Astrocyte of the cerebellum (primary cell): ENCODE data around the gene CHRDL1.

Experiments used
- DNase-seq: peaks from one replicate; pipeline ENCODE4 v3.0.0-alpha.2; 2011; ENCODE audit warnings: low read depth
- H3K4me3 ChIP-seq: 2 replicates; pipeline ENCODE4 v1.5.1; 2011; ENCODE audit warnings: mild to moderate bottlenecking, low read depth, low read length, moderate library complexity
- in situ Hi-C: cut with HindIII; loops from 2 replicates; pipeline ENCODE4 v1.10.0; 2017; ENCODE audit warnings: low sequenced_read_pairs
- TF ChIP-seq, protein P1 (sequence below): IDR thresholded peaks from 2 replicates; pipeline ENCODE4 v1.5.1; 2012; ENCODE audit warnings: low read length, low read depth, moderate library complexity, mild to moderate bottlenecking; ENCODE audit errors: missing control alignments

Gene CHRDL1

DNA sequence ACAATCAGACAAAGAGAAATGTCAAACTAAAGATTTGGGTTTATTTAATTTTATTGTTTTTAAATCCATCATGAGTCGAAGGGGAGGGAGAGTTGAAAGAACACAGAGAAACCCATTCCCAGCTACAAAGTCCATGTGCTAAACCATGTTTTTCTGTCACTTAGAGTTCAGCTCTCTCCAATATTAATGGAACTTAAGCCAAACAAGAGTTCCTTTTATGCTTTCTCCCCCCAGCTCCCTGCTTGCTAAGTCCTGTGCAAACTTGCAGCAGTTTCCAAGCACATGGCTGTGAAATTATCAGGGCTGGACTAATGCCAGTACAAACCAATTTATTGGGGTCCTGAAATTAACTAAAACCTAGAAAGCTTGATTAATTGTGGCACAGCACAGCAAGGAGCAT lies 9.7 kb upstream of the CHRDL1 start:
- in situ Hi-C loops, result no loop called here

DNA sequence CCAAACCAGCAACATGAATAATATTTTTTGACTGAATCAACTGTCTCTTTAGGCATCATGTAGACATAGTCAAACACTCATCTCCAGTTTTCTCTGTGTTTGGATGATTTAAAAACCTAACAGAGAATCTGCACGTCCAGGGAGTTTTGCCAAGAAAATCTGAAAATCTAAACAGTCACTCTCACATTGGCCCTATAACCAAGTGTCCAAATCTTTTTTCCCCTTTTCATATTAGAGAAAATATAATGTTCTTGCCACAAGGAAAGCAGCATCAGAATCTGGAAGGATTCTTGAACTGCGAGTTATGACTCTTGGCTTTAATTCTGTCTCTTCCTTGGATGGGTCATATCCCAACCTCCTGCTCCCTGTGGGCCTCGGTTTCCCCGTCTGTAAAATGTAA lies 8.8 kb upstream of the CHRDL1 start:
- no peak for DNase-seq
- in situ Hi-C loops, result no loop called here
- H3K4me3 ChIP-seq, result no peak overlapping the region
- TF ChIP-seq, protein P1, sequence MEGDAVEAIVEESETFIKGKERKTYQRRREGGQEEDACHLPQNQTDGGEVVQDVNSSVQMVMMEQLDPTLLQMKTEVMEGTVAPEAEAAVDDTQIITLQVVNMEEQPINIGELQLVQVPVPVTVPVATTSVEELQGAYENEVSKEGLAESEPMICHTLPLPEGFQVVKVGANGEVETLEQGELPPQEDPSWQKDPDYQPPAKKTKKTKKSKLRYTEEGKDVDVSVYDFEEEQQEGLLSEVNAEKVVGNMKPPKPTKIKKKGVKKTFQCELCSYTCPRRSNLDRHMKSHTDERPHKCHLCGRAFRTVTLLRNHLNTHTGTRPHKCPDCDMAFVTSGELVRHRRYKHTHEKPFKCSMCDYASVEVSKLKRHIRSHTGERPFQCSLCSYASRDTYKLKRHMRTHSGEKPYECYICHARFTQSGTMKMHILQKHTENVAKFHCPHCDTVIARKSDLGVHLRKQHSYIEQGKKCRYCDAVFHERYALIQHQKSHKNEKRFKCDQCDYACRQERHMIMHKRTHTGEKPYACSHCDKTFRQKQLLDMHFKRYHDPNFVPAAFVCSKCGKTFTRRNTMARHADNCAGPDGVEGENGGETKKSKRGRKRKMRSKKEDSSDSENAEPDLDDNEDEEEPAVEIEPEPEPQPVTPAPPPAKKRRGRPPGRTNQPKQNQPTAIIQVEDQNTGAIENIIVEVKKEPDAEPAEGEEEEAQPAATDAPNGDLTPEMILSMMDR, result no peak

More for the DNA sequence above, 9.7 kb upstream of the CHRDL1 start:
- TF ChIP-seq, protein P1, result no peak
- DNase-seq, result no peak
- no peak overlapping the region for H3K4me3 ChIP-seq

DNA sequence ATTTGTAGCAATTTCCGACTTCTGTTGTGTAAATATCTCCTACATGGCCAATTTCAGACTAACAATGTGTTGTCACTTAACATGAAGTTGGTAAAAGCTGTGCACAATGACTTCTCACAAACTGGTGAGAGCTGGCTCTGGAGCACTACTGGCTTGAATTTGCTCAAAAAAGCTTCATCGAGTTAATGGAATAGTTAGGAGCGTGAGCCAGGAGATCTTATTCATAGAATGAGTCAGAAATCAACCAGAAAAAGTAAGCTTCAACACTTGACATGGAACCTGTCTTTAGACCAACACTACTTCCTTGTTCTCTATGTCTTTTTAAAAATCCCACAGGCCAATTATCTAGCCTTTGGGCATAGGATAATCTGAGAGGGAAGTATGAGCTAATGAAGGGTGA lies 7.9 kb upstream of the CHRDL1 start:
- TF ChIP-seq, protein P1, result no peak
- no peak overlapping the region for H3K4me3 ChIP-seq
- DNase-seq, result no peak
- in situ Hi-C loops, result no loop called here

DNA sequence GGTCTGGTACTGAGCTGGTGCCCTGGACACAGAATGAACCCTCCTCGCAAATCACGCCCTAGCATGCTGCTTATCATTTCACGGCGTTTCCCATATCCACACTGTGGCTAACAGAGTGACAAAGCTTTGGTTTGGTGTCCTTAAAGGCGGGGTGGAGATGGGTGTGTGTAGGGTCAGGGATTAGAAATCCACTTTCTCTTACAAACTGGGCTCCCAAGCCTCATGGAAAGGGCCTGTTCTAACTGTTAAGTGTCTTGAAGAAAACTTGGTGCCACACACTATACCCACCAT lies 735 bp upstream of the CHRDL1 start:
- TF ChIP-seq, protein P1, result no peak
- DNase-seq, result no peak
- in situ Hi-C loops, result no loop called here
- peak overlapping the region; percentile 46 for H3K4me3 ChIP-seq

DNA sequence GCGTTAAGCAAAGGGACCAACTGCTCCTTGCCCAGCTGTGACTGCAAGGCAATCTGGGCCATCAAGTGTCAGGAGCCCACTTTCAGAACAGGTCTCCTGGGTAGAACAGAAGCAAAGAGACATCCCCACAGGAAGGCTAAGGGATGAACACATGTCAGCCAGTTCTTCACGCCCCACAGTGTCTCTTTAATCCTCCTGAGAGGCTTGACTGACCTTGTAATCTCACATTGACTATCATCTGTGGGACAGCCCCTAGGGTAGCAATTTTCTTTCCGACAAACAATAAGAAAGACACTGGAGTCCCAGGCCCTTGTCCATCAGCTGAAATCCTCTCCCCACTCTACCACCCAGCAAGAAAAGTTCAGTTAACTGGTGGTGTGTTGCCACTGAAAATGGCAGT lies 1.0 kb downstream of the CHRDL1 start:
- in situ Hi-C loops, result no loop called here
- H3K4me3 ChIP-seq, result peak overlapping the region; percentile 46
- TF ChIP-seq, protein P1, result no peak
- DNase-seq, result no peak

DNA sequence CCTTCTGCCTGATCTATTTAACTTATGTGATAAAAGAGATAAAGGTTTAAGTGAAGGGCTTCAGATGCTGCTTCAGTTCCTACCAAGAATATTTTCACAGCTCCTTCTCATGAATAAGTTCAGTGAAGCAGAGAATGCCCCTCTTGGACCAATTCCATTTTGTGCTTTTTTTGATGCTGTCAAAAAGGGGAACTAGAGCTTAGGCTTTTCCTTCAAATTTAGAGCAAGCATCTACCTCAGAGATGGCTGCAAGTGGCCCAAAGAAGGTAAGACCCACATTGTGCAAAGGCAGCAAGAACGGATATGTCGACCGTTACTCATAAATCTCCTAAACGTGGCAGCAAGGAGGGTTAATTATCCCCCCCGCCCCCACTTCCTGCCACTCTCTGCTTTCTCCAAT lies 4.5 kb downstream of the CHRDL1 start:
- in situ Hi-C loops, result no loop called here
- DNase-seq, result no peak
- no peak overlapping the region for H3K4me3 ChIP-seq
- TF ChIP-seq, protein P1, result no peak

DNA sequence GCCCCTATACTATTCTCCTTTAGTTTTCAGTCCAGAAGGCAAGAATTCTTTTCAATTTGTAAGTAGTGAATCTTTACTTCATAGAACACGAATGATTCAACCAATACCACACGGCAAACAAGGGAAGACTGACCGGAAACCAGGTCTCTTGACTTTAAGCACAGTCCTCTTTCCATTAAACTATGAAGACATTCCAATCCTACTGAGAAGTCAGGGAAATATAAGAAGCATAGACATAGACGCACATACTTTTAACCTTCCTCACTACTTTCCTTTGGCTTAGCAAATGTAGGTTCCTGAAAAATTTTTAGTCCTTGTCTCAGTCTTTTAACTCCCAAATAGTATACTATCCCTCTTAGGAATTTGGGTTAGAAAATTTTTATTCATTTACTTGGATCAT lies 9.1 kb downstream of the CHRDL1 start:
- in situ Hi-C loops, result no loop called here
- DNase-seq, result peak; percentile 37
- TF ChIP-seq, protein P1, result no peak
- no peak overlapping the region for H3K4me3 ChIP-seq
